Measurements from ENCODE around the gene CIRBP. TPM values are rescaled to one million over a fixed set of nuclear protein-coding genes. Genes with fewer than 3 reads are reported as not detected.
"Not testable (repeated sequence)": the region's sequence is repeated elsewhere in the genome, so short reads cannot be mapped to it uniquely, and the experiment has no call there.

The CIRBP gene
- total and polyA plus RNA-seq, 9 donors, result 602 to 1,254 (median 855) TPM

DNA sequence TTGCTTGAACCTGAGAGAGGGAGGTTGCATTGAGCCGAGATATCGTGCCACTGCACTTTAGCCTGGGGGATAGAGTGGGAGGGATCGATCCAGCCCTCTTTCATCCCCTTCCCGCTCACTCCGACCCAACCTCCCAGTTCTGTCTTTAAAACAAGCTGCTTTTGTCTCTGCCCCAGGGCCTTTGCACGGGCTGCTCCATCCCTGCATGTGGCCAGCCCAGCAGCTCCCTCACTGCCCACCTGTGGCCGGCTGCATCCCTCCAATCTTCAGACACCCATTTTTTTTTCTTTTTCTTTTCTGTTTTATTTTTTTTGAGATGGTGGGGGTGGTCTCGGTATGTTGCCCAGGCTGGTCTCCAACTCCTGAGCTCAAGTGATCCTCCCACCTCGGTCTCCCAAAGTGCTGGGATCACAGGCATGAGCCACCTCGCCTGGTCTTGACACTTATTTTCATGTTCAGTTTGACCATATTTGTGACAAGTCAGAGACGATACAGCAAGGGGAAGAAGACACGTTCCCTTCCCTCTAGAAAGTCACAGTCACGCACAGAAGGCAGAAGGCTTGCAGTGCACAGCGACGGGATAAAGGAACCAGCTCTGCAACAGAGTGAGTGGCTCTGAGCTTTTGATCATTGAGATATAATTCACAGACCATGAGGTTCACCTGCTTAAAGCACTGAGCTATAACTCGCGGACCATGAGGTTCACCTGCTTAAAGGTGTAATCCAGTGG is 48.3 kb downstream of the CIRBP start:
- intact Hi-C loops (cut with DNase I), result loop anchor here in 1 of 4 donors (10.0 kb wide), 1 partner anchor 127 kb away; no protein-coding TSS in a partner anchor
- H3K4me1 ChIP-seq (ENCODE audit: insufficient read depth), result peaks cover 4% of the 10 kb centered on the region

DNA sequence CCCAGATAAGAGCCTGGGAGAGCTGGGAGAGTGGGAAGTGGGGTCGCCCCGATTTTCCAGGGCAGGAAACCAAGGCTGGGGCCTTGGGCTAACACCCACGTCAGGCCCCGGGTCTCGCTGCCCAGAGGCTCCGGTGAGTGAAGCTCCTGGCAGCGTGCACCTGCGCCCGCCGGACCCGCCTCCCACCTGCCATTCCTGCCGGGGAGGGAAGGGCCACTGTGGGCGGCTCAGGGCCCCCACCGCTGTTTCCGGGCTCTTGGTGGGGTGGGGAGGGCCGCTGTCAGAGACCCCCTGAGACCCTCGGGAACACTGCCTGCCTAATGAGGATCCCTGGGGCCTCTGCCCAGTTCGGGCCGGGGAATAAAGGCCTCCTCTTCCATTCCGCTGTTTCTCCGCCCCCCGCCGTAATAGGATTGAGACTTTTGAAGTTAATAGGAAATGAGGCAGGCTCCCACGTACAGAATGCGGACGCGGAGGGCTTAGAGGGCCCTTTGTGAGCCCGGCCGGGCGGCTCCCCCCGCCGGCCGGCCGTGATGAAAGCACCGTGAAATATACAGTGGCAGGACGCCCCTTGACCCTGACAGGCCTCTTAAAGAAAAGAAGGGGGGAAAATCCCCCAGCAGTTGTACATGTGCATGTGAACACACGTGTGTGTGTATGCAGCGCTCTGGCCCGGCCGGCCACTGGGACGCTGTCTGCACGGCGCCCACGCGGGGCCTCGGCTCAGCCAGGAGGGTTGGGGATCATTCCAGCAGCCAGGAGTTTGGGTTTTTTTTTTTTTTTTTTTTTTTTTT is 49.7 kb downstream of the CIRBP start:
- Histone ChIP-seq H3K27me3 (no peaks in the 10 kb centered on the region), H3K36me3 (no peaks in the 10 kb centered on the region), H3K27ac (no peak overlapping the region), H3K4me1 (ENCODE audit: insufficient read depth) (peaks cover 4% of the 10 kb centered on the region), H3K9me3 (no peaks in the 10 kb centered on the region), H3K4me3 (no peak overlapping the region)
- 23 to 32% (median 30%) methylated on average over 45 to 46 of the region's 46 CpGs for WGBS, 3 donors
- TF ChIP-seq EP300 (IDR thresholded peaks at IDR 0.05) (no peak), POLR2A (IDR thresholded peaks at IDR 0.05) (no peak)
- TF ChIP-seq, protein P1, sequence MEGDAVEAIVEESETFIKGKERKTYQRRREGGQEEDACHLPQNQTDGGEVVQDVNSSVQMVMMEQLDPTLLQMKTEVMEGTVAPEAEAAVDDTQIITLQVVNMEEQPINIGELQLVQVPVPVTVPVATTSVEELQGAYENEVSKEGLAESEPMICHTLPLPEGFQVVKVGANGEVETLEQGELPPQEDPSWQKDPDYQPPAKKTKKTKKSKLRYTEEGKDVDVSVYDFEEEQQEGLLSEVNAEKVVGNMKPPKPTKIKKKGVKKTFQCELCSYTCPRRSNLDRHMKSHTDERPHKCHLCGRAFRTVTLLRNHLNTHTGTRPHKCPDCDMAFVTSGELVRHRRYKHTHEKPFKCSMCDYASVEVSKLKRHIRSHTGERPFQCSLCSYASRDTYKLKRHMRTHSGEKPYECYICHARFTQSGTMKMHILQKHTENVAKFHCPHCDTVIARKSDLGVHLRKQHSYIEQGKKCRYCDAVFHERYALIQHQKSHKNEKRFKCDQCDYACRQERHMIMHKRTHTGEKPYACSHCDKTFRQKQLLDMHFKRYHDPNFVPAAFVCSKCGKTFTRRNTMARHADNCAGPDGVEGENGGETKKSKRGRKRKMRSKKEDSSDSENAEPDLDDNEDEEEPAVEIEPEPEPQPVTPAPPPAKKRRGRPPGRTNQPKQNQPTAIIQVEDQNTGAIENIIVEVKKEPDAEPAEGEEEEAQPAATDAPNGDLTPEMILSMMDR (IDR thresholded peaks at IDR 0.05), result no peak
- intact Hi-C loops (cut with DNase I), result loop anchor here in 1 of 4 donors (10.0 kb wide), 1 partner anchor 126 kb away; no protein-coding TSS in a partner anchor
- DNase-seq, result no peak

More for the DNA sequence above, 48.3 kb downstream of the CIRBP start:
- no peak overlapping the region for H3K4me3 ChIP-seq
- no peaks in the 10 kb centered on the region for H3K9me3 ChIP-seq
- 71 to 79% (median 76%) methylated on average over 17 of the region's 17 CpGs for WGBS, 3 donors
- no peak overlapping the region for H3K27ac ChIP-seq
- H3K27me3 ChIP-seq, result no peaks in the 10 kb centered on the region
- no peak for DNase-seq
- TF ChIP-seq, protein P1 (IDR thresholded peaks at IDR 0.05), result no peak
- no peak for TF ChIP-seq EP300 (IDR thresholded peaks at IDR 0.05)
- TF ChIP-seq POLR2A (IDR thresholded peaks at IDR 0.05), result no peak
- no peaks in the 10 kb centered on the region for H3K36me3 ChIP-seq

DNA sequence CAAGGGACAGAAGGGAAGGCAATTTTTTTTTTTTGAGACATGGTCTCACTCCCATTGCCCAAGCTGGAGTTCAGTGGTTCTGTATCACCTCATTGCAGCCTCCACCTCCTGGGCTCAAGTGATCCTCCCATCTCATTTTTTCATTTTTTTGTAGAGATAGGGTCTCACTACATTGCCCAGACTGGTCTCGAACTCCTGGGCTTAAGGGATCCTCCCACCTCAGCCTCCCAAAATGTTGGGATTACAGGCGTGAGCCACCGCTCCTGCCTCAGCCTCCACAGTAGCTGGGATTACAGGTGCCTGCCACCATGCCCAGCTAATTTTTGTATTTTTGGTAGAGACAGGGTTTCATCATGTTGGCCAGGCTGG is 51.1 kb downstream of the CIRBP start:
- not testable (repeated sequence) for H3K27ac ChIP-seq; H3K9me3 ChIP-seq; DNase-seq; H3K4me3 ChIP-seq; H3K4me1 ChIP-seq (ENCODE audit: insufficient read depth); H3K36me3 ChIP-seq; H3K27me3 ChIP-seq
- intact Hi-C loops (cut with DNase I), result loop anchor here in 1 of 4 donors (10.0 kb wide), 1 partner anchor 55 kb away; no protein-coding TSS in a partner anchor
- WGBS, 3 donors, result 94 to 98% (median 94%) methylated on average over 3 of the region's 3 CpGs

DNA sequence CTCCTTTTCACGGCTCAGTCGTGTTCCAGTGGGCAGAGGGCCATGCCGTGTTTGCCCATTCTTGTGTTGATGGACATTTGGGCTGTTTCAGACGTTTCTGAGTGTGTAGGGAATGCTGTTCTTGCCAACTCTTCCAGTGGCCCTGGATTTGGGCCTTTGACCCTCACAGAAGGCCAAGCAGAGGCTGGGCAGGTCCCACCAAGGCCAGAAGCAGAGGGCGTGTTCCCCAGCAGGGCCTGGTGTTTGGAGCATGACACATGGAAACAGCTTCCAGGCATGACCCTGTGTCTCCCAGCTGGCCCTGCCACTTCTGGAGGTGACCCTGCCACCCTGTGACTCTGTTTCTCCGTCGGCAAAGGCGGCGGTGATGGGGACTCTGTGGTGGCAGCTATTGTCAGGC is 52.4 kb downstream of the CIRBP start:
- intact Hi-C loops (cut with DNase I), result loop anchor here in 1 of 4 donors (10.0 kb wide), 1 partner anchor 53 kb away; no protein-coding TSS in a partner anchor
- H3K27me3 ChIP-seq, result no peaks in the 10 kb centered on the region
- H3K9me3 ChIP-seq, result no peaks in the 10 kb centered on the region
- peaks cover 5% of the 10 kb centered on the region for H3K4me1 ChIP-seq (ENCODE audit: insufficient read depth)
- no peaks in the 10 kb centered on the region for H3K36me3 ChIP-seq
- TF ChIP-seq EP300 (IDR thresholded peaks at IDR 0.05) (no peak), POLR2A (IDR thresholded peaks at IDR 0.05) (no peak)
- TF ChIP-seq, protein P1 (IDR thresholded peaks at IDR 0.05), result no peak
- no peak overlapping the region for H3K4me3 ChIP-seq
- WGBS, 3 donors, result 80 to 83% (median 82%) methylated on average over 8 to 9 of the region's 9 CpGs
- no peak overlapping the region for H3K27ac ChIP-seq
- DNase-seq, result no peak
